Thoracic aorta (tissue), 2 donors: ENCODE data around the gene SMYD4. TPM values are rescaled to one million over a fixed set of nuclear protein-coding genes. Genes with fewer than 3 reads are reported as not detected.

Experiments used
- ATAC-seq: fragments of 150-250 bp; one replicate; pipeline ENCODE4 v1.8.0; 2017; ENCODE audit warnings: low read depth; ENCODE audit not compliant: insufficient number of reproducible peaks, low FRiP score
- DNase-seq: peaks from one replicate; pipeline ENCODE4 v3.0.0-alpha.2; 2020; ENCODE audit warnings: low spot score
- H3K27ac ChIP-seq, 2 donors: fragments of 200-600 bp; sonication (generic); 1 replicate in 1 of 2; 2 replicates in 1 of 2; pipeline ENCODE4 v1.5.1; 2016; ENCODE audit warnings: mild to moderate bottlenecking in 2 of 2, moderate library complexity in 2 of 2
- H3K27me3 ChIP-seq: fragments of 200-600 bp; sonication (generic); replicated peaks from 2 replicates; pipeline ENCODE4 v1.6.0; 2016; ENCODE audit warnings: mild to moderate bottlenecking; ENCODE audit not compliant: insufficient read depth
- H3K36me3 ChIP-seq: fragments of 200-600 bp; sonication (generic); one replicate; pipeline ENCODE4 v1.5.1; 2016
- H3K4me1 ChIP-seq, 2 donors: fragments of 200-600 bp; sonication (generic); 1 replicate in 1 of 2; 2 replicates in 1 of 2; pipeline versions ENCODE4 v1.5.1 to v1.6.0; 2016; ENCODE audit warnings: low read depth in 2 of 2, mild to moderate bottlenecking in 1 of 2; ENCODE audit not compliant: control insufficient read depth in 1 of 2
- H3K4me3 ChIP-seq: fragments of 200-600 bp; sonication (generic); 2 replicates; pipeline ENCODE4 v1.5.1; 2016; ENCODE audit warnings: mild to moderate bottlenecking
- H3K9me3 ChIP-seq: fragments of 200-600 bp; sonication (generic); 2 replicates; pipeline ENCODE4 v1.5.1; 2016
- total RNA-seq, 2 donors: library from RNA; depleted of rRNA; stranded (reverse); fragments of >200 nt; gene quantifications; one replicate each; pipeline versions ENCODE4 v1.1.0 to v1.2.3, GENCODE V29; 2016
- TF ChIP-seq, protein P1 (sequence below): fragments of 200-600 bp; sonication (generic); IDR thresholded peaks from one replicate; pipeline ENCODE4 v1.5.1; 2019; ENCODE audit warnings: antibody characterized with exemption

The SMYD4 gene
- total RNA-seq, 2 donors from 2014 or later, result 12.6 to 13.3 TPM

DNA sequence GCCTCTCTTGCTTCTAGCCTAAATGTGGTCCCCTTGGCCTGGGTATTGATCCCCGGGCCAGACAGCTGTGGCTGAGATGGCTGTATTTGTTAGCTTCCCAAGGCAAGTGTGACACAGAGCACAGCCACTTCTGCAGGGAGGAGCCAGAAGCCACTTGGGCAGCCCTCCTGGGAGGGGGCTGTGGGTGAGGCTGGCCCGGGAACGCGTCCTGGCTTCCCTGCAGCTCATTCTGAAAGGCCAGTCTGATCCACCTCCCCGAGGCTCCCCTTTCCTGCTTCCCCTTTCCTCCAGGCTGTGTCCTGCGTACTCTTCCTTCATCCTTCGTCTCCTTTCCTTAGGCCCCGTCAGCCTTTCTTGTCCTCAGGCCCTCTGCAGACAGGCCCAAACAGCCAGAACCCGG, 79.1 kb downstream of the SMYD4 start:
- DNase-seq (no peak), ATAC-seq (no peak)
- H3K4me3 ChIP-seq, result no peak overlapping the region
- H3K4me1 ChIP-seq, result no peaks in the 10 kb centered on the region
- H3K27ac ChIP-seq, result no peak overlapping the region
- H3K9me3 ChIP-seq, result no peaks in the 10 kb centered on the region
- H3K27me3 ChIP-seq, result no peaks in the 10 kb centered on the region
- TF ChIP-seq, protein P1, sequence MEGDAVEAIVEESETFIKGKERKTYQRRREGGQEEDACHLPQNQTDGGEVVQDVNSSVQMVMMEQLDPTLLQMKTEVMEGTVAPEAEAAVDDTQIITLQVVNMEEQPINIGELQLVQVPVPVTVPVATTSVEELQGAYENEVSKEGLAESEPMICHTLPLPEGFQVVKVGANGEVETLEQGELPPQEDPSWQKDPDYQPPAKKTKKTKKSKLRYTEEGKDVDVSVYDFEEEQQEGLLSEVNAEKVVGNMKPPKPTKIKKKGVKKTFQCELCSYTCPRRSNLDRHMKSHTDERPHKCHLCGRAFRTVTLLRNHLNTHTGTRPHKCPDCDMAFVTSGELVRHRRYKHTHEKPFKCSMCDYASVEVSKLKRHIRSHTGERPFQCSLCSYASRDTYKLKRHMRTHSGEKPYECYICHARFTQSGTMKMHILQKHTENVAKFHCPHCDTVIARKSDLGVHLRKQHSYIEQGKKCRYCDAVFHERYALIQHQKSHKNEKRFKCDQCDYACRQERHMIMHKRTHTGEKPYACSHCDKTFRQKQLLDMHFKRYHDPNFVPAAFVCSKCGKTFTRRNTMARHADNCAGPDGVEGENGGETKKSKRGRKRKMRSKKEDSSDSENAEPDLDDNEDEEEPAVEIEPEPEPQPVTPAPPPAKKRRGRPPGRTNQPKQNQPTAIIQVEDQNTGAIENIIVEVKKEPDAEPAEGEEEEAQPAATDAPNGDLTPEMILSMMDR, result no peak
- H3K36me3 ChIP-seq, result no peaks in the 10 kb centered on the region

GRCh38 chr17:1746975-1747543, 82.6 kb downstream of the SMYD4 start:
- DNase-seq, result no peak
- no peaks in the 10 kb centered on the region for H3K27me3 ChIP-seq
- no peak overlapping the region for H3K4me3 ChIP-seq
- no peaks in the 10 kb centered on the region for H3K4me1 ChIP-seq
- TF ChIP-seq, protein P1, result no peak
- ATAC-seq, result no peak
- no peak overlapping the region for H3K27ac ChIP-seq
- H3K9me3 ChIP-seq, result no peaks in the 10 kb centered on the region
- H3K36me3 ChIP-seq, result no peaks in the 10 kb centered on the region

DNA sequence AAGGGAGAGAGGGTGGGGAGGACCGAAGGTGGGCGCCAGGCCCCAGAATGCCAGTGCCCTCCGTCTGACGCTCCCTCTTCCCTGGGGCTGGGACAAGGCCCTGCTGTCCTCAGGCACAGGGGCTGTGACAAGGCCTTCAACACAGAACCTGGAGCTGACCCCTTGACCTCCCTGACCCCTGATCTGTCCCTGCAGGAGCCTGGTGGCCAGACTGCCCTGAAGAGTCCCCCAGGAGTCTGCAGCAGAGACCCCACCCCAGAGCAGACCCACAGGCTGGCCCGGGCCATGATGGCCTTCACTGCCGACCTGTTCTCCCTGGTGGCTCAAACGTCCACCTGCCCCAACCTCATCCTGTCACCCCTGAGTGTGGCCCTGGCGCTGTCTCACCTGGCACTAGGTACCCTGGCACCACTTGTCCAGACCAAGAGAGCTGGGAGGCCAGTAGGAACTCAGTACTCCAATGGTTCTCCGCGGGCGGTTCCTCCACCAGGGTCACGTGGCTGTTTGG, 84.1 kb downstream of the SMYD4 start:
- H3K4me3 ChIP-seq, result no peak overlapping the region
- H3K27ac ChIP-seq, result no peak overlapping the region

GRCh38 chr17:1744551-1745512, 84.9 kb downstream of the SMYD4 start:
- Histone ChIP-seq H3K9me3 (no peaks in the 10 kb centered on the region), H3K4me3 (no peak overlapping the region), H3K36me3 (no peaks in the 10 kb centered on the region), H3K27ac (no peak overlapping the region), H3K4me1 (no peaks in the 10 kb centered on the region), H3K27me3 (no peaks in the 10 kb centered on the region)
- no peak for DNase-seq
- TF ChIP-seq, protein P1, result no peak
- ATAC-seq, result no peak

More for the DNA sequence above, 84.1 kb downstream of the SMYD4 start:
- Histone ChIP-seq H3K36me3 (no peaks in the 10 kb centered on the region), H3K9me3 (no peaks in the 10 kb centered on the region), H3K27me3 (no peaks in the 10 kb centered on the region), H3K4me1 (no peaks in the 10 kb centered on the region)
- ATAC-seq (no peak), DNase-seq (no peak)
- TF ChIP-seq, protein P1, result no peak

GRCh38 chr17:1743088-1743439, 86.6 kb downstream of the SMYD4 start:
- H3K27me3 ChIP-seq, result no peaks in the 10 kb centered on the region
- DNase-seq, result no peak
- no peaks in the 10 kb centered on the region for H3K4me1 ChIP-seq
- ATAC-seq, result no peak
- H3K4me3 ChIP-seq, result no peak overlapping the region
- H3K36me3 ChIP-seq, result no peaks in the 10 kb centered on the region
- H3K27ac ChIP-seq, result no peak overlapping the region
- TF ChIP-seq, protein P1, result no peak
- no peaks in the 10 kb centered on the region for H3K9me3 ChIP-seq
